Liver (tissue), 9 donors: ENCODE measurements around the gene ZNF813. TPM values are rescaled to one million over a fixed set of nuclear protein-coding genes. Genes with fewer than 3 reads are reported as not detected.

Experiments used
- DNase-seq: peaks from one replicate; pipeline ENCODE4 v3.0.0-alpha.2; 2017; ENCODE audit warnings: low spot score
- H3K27ac ChIP-seq, 2 donors: one replicate each; pipeline ENCODE4 v1.7.0; 2013; ENCODE audit warnings: inconsistent platforms in 2 of 2, low read length in 2 of 2, control low read depth in 1 of 2, low read depth in 1 of 2, mild to moderate bottlenecking in 1 of 2
- H3K27me3 ChIP-seq, 4 donors: one replicate each; pipeline versions ENCODE4 v1.6.1 to v1.7.0; 2013; ENCODE audit warnings: low read length in 3 of 4, inconsistent platforms in 1 of 4, mild to moderate bottlenecking in 1 of 4, moderate library complexity in 1 of 4; ENCODE audit not compliant: control insufficient read depth in 4 of 4, insufficient read depth in 4 of 4
- H3K36me3 ChIP-seq, 4 donors: one replicate each; pipeline versions ENCODE4 v1.6.1 to v1.7.0; 2013; ENCODE audit warnings: low read length in 3 of 4, mild to moderate bottlenecking in 3 of 4, low read depth in 1 of 4, moderate library complexity in 1 of 4; ENCODE audit not compliant: control insufficient read depth in 4 of 4, insufficient read depth in 3 of 4
- H3K4me1 ChIP-seq, 4 donors: one replicate each; pipeline versions ENCODE4 v1.6.1 to v1.7.0; 2013; ENCODE audit warnings: low read length in 3 of 4, mild to moderate bottlenecking in 3 of 4, moderate library complexity in 1 of 4; ENCODE audit not compliant: control insufficient read depth in 4 of 4, insufficient read depth in 4 of 4
- H3K4me3 ChIP-seq, 3 donors: one replicate each; pipeline versions ENCODE4 v1.6.1 to v1.7.0; 2013; ENCODE audit warnings: low read length in 3 of 3, control low read depth in 1 of 3, low read depth in 1 of 3, mild to moderate bottlenecking in 1 of 3
- H3K9ac ChIP-seq, 2 donors: one replicate each; pipeline ENCODE4 v1.7.0; 2013; ENCODE audit warnings: low read length in 2 of 2, mild to moderate bottlenecking in 2 of 2, moderate library complexity in 2 of 2, control low read depth in 1 of 2, low read depth in 1 of 2
- H3K9me3 ChIP-seq, 4 donors: one replicate each; pipeline versions ENCODE4 v1.6.1 to v1.7.0; 2013; ENCODE audit warnings: low read length in 3 of 4; ENCODE audit not compliant: control insufficient read depth in 4 of 4
- ATF3 ChIP-seq: IDR thresholded peaks from 2 replicates; pipeline ENCODE4 v1.6.1; 2016; ENCODE audit warnings: antibody characterized with exemption
- CTCF ChIP-seq: fragments of 150-350 bp; IDR thresholded peaks from 2 replicates; pipeline ENCODE4 v1.5.1; 2017; ENCODE audit warnings: improper control_type of control experiment, low read depth, low read length; ENCODE audit not compliant: missing input control
- EGR1 ChIP-seq, 2 donors: IDR thresholded peaks; 2 replicates each; pipeline ENCODE4 v1.6.1; 2016 to 2018; ENCODE audit warnings: antibody characterized with exemption in 2 of 2, low read depth in 2 of 2
- FOXA1 ChIP-seq: IDR thresholded peaks from 2 replicates; pipeline ENCODE4 v1.6.1; 2016; ENCODE audit warnings: antibody characterized with exemption
- FOXA2 ChIP-seq: IDR thresholded peaks from 2 replicates; pipeline ENCODE4 v1.6.1; 2016; ENCODE audit warnings: antibody characterized with exemption
- GABPA ChIP-seq, 2 donors: IDR thresholded peaks in 1 of 2; conservative IDR thresholded peaks in 1 of 2; 2 replicates each; pipeline ENCODE4 v1.6.1; 2016; ENCODE audit warnings: antibody characterized with exemption in 2 of 2, mild to moderate bottlenecking in 1 of 2, moderate library complexity in 1 of 2
- HNF4A ChIP-seq, 2 donors: conservative IDR thresholded peaks; 2 replicates each; pipeline ENCODE4 v1.6.1; 2016; ENCODE audit warnings: antibody characterized with exemption in 2 of 2, mild to moderate bottlenecking in 2 of 2
- HNF4G ChIP-seq: IDR thresholded peaks from 2 replicates; pipeline ENCODE4 v1.6.1; 2016; ENCODE audit warnings: antibody characterized with exemption
- JUND ChIP-seq, 2 donors: IDR thresholded peaks; 2 replicates each; pipeline ENCODE4 v1.6.1; 2016; ENCODE audit warnings: antibody characterized with exemption in 2 of 2
- MAX ChIP-seq: IDR thresholded peaks from 2 replicates; pipeline ENCODE4 v1.6.1; 2016; ENCODE audit warnings: antibody characterized with exemption
- NR2F2 ChIP-seq: IDR thresholded peaks from 2 replicates; pipeline ENCODE4 v1.6.1; 2016; ENCODE audit warnings: antibody characterized with exemption
- RAD21 ChIP-seq, 2 donors: IDR thresholded peaks; 2 replicates each; pipeline ENCODE4 v1.6.1; 2016; ENCODE audit warnings: antibody characterized with exemption in 2 of 2, mild to moderate bottlenecking in 2 of 2
- REST ChIP-seq: IDR thresholded peaks from 2 replicates; pipeline ENCODE4 v1.6.1; 2016; ENCODE audit warnings: antibody characterized with exemption, mild to moderate bottlenecking
- RXRA ChIP-seq, 2 donors: IDR thresholded peaks; 2 replicates each; pipeline ENCODE4 v1.6.1; 2017 to 2018; ENCODE audit warnings: antibody characterized with exemption in 2 of 2, mild to moderate bottlenecking in 1 of 2
- SP1 ChIP-seq: IDR thresholded peaks from 2 replicates; pipeline ENCODE4 v1.6.1; 2018; ENCODE audit warnings: antibody characterized with exemption, mild to moderate bottlenecking
- TAF1 ChIP-seq: conservative IDR thresholded peaks from 2 replicates; pipeline ENCODE4 v1.6.1; 2016; ENCODE audit warnings: antibody characterized with exemption, mild to moderate bottlenecking
- YY1 ChIP-seq: IDR thresholded peaks from 2 replicates; pipeline ENCODE4 v1.6.1; 2016; ENCODE audit warnings: antibody characterized with exemption, mild to moderate bottlenecking
- ZBTB33 ChIP-seq: IDR thresholded peaks from 2 replicates; pipeline ENCODE4 v1.6.1; 2016; ENCODE audit warnings: antibody characterized with exemption
- WGBS: extraction: QIAGEN DNeasy Blood & Tissue Kit; methylation state at CpG from one replicate; pipeline ENCODE4 v1.1.7; 2013; 5-methylcytosine and 5-hydroxymethylcytosine counted together
- polyA plus RNA-seq, 2 donors: library from polyadenylated mRNA; stranded (reverse) in 1 of 2; unstranded in 1 of 2; fragments of 200-250 nt in 1 of 2; fragments of >200 nt in 1 of 2; fragmentation: Nextera tagmentation in 1 of 2; extraction: Ambion mirVana in 1 of 2; gene quantifications; one replicate each; pipeline versions ENCODE4 v1.2.1 to v1.2.3, GENCODE V29; 2013 to 2015
- total RNA-seq, 2 donors: library from RNA; depleted of rRNA; stranded (reverse); fragments of >200 nt; gene quantifications; one replicate each; pipeline ENCODE4 v1.2.3, GENCODE V29; 2014
- donor health status: healthy.
- donor health status: healthy.
- donor health status: healthy.
- donor health status: healthy.
- donor health status: healthy.

The ZNF813 gene
- total and polyA plus RNA-seq, 4 donors: 0.35 to 4.1 (median 1.2) TPM

GRCh38 chr19:53461866-53462265 is 5.7 kb upstream of the ZNF813 start:
- Histone ChIP-seq H3K9me3 (peaks cover 23 to 52% (median 31%) of the 10 kb centered on the region in 4 donors), H3K27me3 (no peaks in the 10 kb centered on the region), H3K4me3 (no peak overlapping the region), H3K36me3 (no peaks in the 10 kb centered on the region), H3K9ac (no peak overlapping the region), H3K27ac (no peak overlapping the region), H3K4me1 (no peaks in the 10 kb centered on the region)
- 86% methylated on average over 6 of the region's 6 CpGs for WGBS
- TF ChIP-seq EGR1 (IDR thresholded peaks at IDR 0.05; ENCODE audit: low read depth in 2 of 2) (no peak), HNF4A (conservative IDR thresholded peaks at IDR 0.05) (no peak), ZBTB33 (no peak), SP1 (no peak), RXRA (IDR thresholded peaks at IDR 0.05) (no peak), REST (no peak), JUND (IDR thresholded peaks at IDR 0.05) (no peak), YY1 (no peak), GABPA (IDR thresholded peaks at IDR 0.05 in 1 of 2, conservative IDR thresholded peaks at IDR 0.05 in 1 of 2) (no peak), ATF3 (no peak), TAF1 (no peak), RAD21 (IDR thresholded peaks at IDR 0.05) (no peak), HNF4G (no peak), MAX (no peak), FOXA2 (no peak), CTCF (no peak), NR2F2 (no peak), FOXA1 (no peak)
- DNase-seq: no peak
